GM23338 (cell line): ENCODE results near the gene DNM1L. TPM values are rescaled to one million over a fixed set of nuclear protein-coding genes. Genes with fewer than 3 reads are reported as not detected.

ENCODE experiments used
- ATAC-seq: fragments of 200-7000 bp; cut with Tn5 transposase; 3 replicates; pipeline ENCODE4 v1.9.1; 2020
- DNase-seq: peaks from one replicate; pipeline ENCODE4 v3.0.0-alpha.2; 2015; ENCODE audit warnings: low spot score
- H2AFZ ChIP-seq: fragments of 200-600 bp; sonication (generic); 2 replicates; pipeline ENCODE4 v1.8.0; 2016; ENCODE audit warnings: antibody characterized with exemption, mild to moderate bottlenecking, moderate library complexity
- H3F3A ChIP-seq: fragments of 200-600 bp; sonication (generic); replicated peaks from 2 replicates; pipeline ENCODE4 v1.8.0; 2017; ENCODE audit warnings: antibody characterized with exemption, mixed run types, low read depth
- H3K27ac ChIP-seq: fragments of 200-600 bp; sonication (generic); 2 replicates; pipeline ENCODE4 v1.6.1; 2016; ENCODE audit warnings: low read depth
- H3K27me3 ChIP-seq: fragments of 200-600 bp; sonication (generic); 2 replicates; pipeline ENCODE4 v1.8.0; 2016; ENCODE audit warnings: mild to moderate bottlenecking, mixed run types, moderate library complexity; ENCODE audit not compliant: insufficient read depth
- H3K36me3 ChIP-seq: fragments of 200-600 bp; sonication (generic); 2 replicates; pipeline ENCODE4 v1.8.0; 2016; ENCODE audit warnings: mild to moderate bottlenecking; ENCODE audit not compliant: insufficient read depth
- H3K4me1 ChIP-seq: fragments of 200-600 bp; sonication (generic); 2 replicates; pipeline ENCODE4 v1.8.0; 2016; ENCODE audit warnings: mild to moderate bottlenecking, moderate library complexity; ENCODE audit not compliant: insufficient read depth
- H3K4me2 ChIP-seq: fragments of 200-600 bp; sonication (generic); 2 replicates; pipeline ENCODE4 v1.7.1; 2017; ENCODE audit warnings: mixed run types
- H3K4me3 ChIP-seq: fragments of 200-600 bp; sonication (generic); 2 replicates; pipeline ENCODE4 v1.6.1; 2016; ENCODE audit warnings: mixed run types
- H3K79me2 ChIP-seq: fragments of 200-600 bp; sonication (generic); replicated peaks from 2 replicates; pipeline ENCODE4 v1.8.0; 2017; ENCODE audit warnings: mild to moderate bottlenecking; ENCODE audit not compliant: insufficient read depth
- H3K9me2 ChIP-seq: fragments of 200-600 bp; sonication (generic); 2 replicates; pipeline ENCODE4 v1.8.0; 2017; ENCODE audit not compliant: insufficient read depth
- H4K20me1 ChIP-seq: fragments of 200-600 bp; sonication (generic); replicated peaks from 2 replicates; pipeline ENCODE4 v1.8.0; 2017; ENCODE audit warnings: mild to moderate bottlenecking; ENCODE audit not compliant: insufficient read depth
- H3K27ac Mint-ChIP-seq: 2 replicates; pipeline ENCODE4 v1.8.0; 2020; ENCODE audit warnings: inconsistent platforms, mild to moderate bottlenecking, moderate library complexity, mixed read lengths
- H3K27me3 Mint-ChIP-seq: 3 replicates; pipeline ENCODE4 v1.8.0; 2022; ENCODE audit warnings: low read depth, mild to moderate bottlenecking, moderate library complexity, mixed read lengths, inconsistent platforms; ENCODE audit not compliant: insufficient read depth, poor library complexity
- H3K36me3 Mint-ChIP-seq: 3 replicates; pipeline ENCODE4 v1.8.0; 2021; ENCODE audit warnings: low read depth, mild to moderate bottlenecking, inconsistent platforms, moderate library complexity, mixed read lengths
- H3K4me1 Mint-ChIP-seq: 3 replicates; pipeline ENCODE4 v1.8.0; 2020; ENCODE audit warnings: mild to moderate bottlenecking, inconsistent platforms, mixed read lengths
- H3K4me3 Mint-ChIP-seq: 3 replicates; pipeline ENCODE4 v1.8.0; 2021; ENCODE audit warnings: moderate library complexity, mild to moderate bottlenecking, inconsistent platforms, mixed read lengths
- H3K9me3 Mint-ChIP-seq: 3 replicates; pipeline ENCODE4 v1.8.0; 2020; ENCODE audit warnings: moderate library complexity, mild to moderate bottlenecking, inconsistent platforms, mixed read lengths
- CREB1 ChIP-seq: fragments of 250-450 bp; sonication (Bioruptor Pico); IDR thresholded peaks from 2 replicates; pipeline ENCODE4 v1.5.0; 2020; ENCODE audit warnings: low read depth, mild to moderate bottlenecking, moderate library complexity
- EZH2 ChIP-seq: fragments of 200-600 bp; sonication (generic); IDR thresholded peaks from one replicate; pipeline ENCODE4 v1.8.0; 2017; ENCODE audit warnings: antibody characterized with exemption, mild to moderate bottlenecking, low read depth; ENCODE audit not compliant: unreplicated experiment
- EZH2phosphoT487 ChIP-seq: fragments of 200-600 bp; sonication (generic); IDR thresholded peaks from one replicate; pipeline ENCODE4 v1.8.1; 2018; ENCODE audit warnings: antibody characterized with exemption; ENCODE audit not compliant: unreplicated experiment
- JUNB ChIP-seq: IDR thresholded peaks from one replicate; pipeline ENCODE4 v1.6.1; 2016; ENCODE audit warnings: antibody characterized with exemption; ENCODE audit not compliant: unreplicated experiment
- POLR2AphosphoS5 ChIP-seq: IDR thresholded peaks from 2 replicates; pipeline ENCODE4 v1.6.1; 2016; ENCODE audit warnings: antibody characterized with exemption, low read depth
- ZNF331 ChIP-seq: fragments of 250-450 bp; sonication (Bioruptor Pico); IDR thresholded peaks from 2 replicates; pipeline ENCODE4 v1.5.0; 2020; ENCODE audit warnings: low read depth, mild to moderate bottlenecking, moderate library complexity
- polyA plus RNA-seq: library from polyadenylated mRNA; unstranded; fragments of >200 nt; fragmentation: Nextera tagmentation; extraction: Ambion mirVana; gene quantifications from 2 replicates; pipeline ENCODE4 v1.2.1, GENCODE V29; 2016
- total RNA-seq: library from RNA; depleted of rRNA; stranded (reverse); fragments of >200 nt; shearing (Covaris generic); gene quantifications from 2 replicates; pipeline ENCODE4 v1.2.3, GENCODE V29; 2014
- TF ChIP-seq, protein P1 (sequence below): fragments of 250-450 bp; sonication (Bioruptor Pico); IDR thresholded peaks from 2 replicates; pipeline ENCODE4 v1.5.0; 2020; ENCODE audit warnings: mild to moderate bottlenecking, moderate library complexity
- TF ChIP-seq, protein P2 (sequence below): IDR thresholded peaks from 2 replicates; pipeline ENCODE4 v1.6.1; 2016; ENCODE audit warnings: antibody characterized with exemption
- TF ChIP-seq, protein P3 (sequence below): IDR thresholded peaks from one replicate; pipeline ENCODE4 v1.6.1; 2018; ENCODE audit warnings: antibody characterized with exemption; ENCODE audit not compliant: unreplicated experiment
- TF ChIP-seq, protein P4 (sequence below), 2 experiments: fragments of 200-600 bp in 1 of 2; sonication (generic) in 1 of 2; conservative IDR thresholded peaks; 2 replicates each; pipeline versions ENCODE4 v1.5.1 to v1.6.1; 2016 to 2017; ENCODE audit warnings: antibody characterized with exemption in 2 of 2, low read depth in 2 of 2, mild to moderate bottlenecking in 2 of 2, moderate library complexity in 1 of 2

DNM1L gene
- total and polyA plus RNA-seq, 2 experiments from 2014 or later: 72.2 to 94.8 TPM

DNA sequence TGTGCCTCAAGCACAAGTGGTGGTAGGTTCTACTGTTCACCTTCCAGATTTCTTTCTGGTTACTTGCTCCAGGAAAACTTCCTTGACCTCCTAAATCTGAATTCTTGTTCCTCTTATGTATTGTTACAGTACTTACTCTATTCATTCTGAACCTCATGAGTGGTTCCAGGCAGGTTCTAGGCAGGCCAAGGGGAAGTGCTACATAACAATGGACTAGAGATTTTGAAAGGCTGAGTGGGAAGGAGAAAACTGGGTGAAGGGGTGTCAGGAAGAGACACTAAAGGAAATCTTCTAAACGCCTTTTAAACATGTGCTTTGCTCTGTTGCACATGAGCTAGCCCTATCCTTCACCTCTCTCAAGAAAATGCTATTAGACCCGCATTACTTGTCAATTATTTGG lies 75.0 kb downstream of the DNM1L start (continued):
- TF ChIP-seq, protein P1, sequence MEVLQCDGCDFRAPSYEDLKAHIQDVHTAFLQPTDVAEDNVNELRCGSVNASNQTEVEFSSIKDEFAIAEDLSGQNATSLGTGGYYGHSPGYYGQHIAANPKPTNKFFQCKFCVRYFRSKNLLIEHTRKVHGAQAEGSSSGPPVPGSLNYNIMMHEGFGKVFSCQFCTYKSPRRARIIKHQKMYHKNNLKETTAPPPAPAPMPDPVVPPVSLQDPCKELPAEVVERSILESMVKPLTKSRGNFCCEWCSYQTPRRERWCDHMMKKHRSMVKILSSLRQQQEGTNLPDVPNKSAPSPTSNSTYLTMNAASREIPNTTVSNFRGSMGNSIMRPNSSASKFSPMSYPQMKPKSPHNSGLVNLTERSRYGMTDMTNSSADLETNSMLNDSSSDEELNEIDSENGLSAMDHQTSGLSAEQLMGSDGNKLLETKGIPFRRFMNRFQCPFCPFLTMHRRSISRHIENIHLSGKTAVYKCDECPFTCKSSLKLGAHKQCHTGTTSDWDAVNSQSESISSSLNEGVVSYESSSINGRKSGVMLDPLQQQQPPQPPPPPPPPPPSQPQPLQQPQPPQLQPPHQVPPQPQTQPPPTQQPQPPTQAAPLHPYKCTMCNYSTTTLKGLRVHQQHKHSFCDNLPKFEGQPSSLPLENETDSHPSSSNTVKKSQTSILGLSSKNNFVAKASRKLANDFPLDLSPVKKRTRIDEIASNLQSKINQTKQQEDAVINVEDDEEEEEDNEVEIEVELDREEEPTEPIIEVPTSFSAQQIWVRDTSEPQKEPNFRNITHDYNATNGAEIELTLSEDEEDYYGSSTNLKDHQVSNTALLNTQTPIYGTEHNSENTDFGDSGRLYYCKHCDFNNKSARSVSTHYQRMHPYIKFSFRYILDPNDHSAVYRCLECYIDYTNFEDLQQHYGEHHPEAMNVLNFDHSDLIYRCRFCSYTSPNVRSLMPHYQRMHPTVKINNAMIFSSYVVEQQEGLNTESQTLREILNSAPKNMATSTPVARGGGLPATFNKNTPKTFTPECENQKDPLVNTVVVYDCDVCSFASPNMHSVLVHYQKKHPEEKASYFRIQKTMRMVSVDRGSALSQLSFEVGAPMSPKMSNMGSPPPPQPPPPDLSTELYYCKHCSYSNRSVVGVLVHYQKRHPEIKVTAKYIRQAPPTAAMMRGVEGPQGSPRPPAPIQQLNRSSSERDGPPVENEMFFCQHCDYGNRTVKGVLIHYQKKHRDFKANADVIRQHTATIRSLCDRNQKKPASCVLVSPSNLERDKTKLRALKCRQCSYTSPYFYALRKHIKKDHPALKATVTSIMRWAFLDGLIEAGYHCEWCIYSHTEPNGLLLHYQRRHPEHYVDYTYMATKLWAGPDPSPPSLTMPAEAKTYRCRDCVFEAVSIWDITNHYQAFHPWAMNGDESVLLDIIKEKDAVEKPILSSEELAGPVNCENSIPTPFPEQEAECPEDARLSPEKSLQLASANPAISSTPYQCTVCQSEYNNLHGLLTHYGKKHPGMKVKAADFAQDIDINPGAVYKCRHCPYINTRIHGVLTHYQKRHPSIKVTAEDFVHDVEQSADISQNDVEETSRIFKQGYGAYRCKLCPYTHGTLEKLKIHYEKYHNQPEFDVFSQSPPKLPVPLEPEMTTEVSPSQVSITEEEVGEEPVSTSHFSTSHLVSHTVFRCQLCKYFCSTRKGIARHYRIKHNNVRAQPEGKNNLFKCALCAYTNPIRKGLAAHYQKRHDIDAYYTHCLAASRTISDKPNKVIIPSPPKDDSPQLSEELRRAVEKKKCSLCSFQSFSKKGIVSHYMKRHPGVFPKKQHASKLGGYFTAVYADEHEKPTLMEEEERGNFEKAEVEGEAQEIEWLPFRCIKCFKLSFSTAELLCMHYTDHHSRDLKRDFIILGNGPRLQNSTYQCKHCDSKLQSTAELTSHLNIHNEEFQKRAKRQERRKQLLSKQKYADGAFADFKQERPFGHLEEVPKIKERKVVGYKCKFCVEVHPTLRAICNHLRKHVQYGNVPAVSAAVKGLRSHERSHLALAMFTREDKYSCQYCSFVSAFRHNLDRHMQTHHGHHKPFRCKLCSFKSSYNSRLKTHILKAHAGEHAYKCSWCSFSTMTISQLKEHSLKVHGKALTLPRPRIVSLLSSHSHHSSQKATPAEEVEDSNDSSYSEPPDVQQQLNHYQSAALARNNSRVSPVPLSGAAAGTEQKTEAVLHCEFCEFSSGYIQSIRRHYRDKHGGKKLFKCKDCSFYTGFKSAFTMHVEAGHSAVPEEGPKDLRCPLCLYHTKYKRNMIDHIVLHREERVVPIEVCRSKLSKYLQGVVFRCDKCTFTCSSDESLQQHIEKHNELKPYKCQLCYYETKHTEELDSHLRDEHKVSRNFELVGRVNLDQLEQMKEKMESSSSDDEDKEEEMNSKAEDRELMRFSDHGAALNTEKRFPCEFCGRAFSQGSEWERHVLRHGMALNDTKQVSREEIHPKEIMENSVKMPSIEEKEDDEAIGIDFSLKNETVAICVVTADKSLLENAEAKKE: no peak
- TF ChIP-seq ZNF331 (CRISPR knock-in tag) (no peak), EZH2 (no peak), POLR2AphosphoS5 (no peak), EZH2phosphoT487 (no peak)
- TF ChIP-seq, protein P2, sequence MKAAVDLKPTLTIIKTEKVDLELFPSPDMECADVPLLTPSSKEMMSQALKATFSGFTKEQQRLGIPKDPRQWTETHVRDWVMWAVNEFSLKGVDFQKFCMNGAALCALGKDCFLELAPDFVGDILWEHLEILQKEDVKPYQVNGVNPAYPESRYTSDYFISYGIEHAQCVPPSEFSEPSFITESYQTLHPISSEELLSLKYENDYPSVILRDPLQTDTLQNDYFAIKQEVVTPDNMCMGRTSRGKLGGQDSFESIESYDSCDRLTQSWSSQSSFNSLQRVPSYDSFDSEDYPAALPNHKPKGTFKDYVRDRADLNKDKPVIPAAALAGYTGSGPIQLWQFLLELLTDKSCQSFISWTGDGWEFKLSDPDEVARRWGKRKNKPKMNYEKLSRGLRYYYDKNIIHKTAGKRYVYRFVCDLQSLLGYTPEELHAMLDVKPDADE: no peak

DNA sequence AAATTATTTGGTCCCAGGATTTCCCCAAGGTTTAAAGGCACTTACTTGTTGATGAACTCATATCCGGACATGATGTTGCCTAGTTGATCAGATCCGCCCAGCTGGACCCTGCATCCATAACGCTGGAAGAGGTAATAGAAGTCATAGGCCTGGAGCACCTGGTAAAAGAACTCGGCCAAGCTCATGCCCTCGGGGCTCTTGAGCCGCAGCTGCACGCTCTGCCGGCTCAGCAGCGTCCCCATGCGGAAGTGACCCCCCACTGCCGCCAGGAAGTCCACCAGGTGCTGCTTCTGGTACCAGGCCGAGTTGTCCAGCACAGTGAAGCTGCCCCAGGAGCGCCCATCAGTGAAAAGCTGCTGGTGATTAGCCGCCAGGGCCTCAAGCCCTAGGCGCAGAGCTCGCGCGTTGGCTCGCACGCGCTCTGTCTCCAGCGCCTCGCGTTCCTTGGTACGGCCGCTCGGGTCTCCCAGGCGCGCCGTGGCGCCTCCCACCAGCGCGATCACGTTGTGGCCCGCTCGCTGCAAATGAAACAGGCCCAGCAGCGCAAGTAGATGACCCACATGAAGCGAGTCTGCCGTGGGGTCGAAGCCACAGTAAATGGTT lies 76.1 kb downstream of the DNM1L start:
- ATAC-seq (peak; percentile 85), DNase-seq (peak; percentile 91)
- Histone ChIP-seq H3K27ac (peak overlapping the region; percentile 96), H4K20me1 (0 out of 2 replicates have a peak, but pooled peaks cover 3% of the 10 kb centered on the region), H3F3A (no peaks in the 10 kb centered on the region; the same call in 1 of the 2 replicates), H2AFZ (peak overlapping the region; percentile 91), H3K36me3 (peaks cover 23% of the 10 kb centered on the region), H3K79me2 (peaks cover 24% of the 10 kb centered on the region), H3K4me3 (peak overlapping the region; percentile 65), H3K4me1 (peaks cover 8% of the 10 kb centered on the region), H3K9me2 (no peaks in the 10 kb centered on the region), H3K4me2 (peak overlapping the region; percentile 87), H3K27me3 (no peaks in the 10 kb centered on the region)
- Mint-ChIP-seq H3K4me3 (peak overlapping the region; percentile 91), H3K27ac (peak overlapping the region; percentile 98), H3K9me3 (no peaks in the 10 kb centered on the region), H3K4me1 (peaks cover 13% of the 10 kb centered on the region; the same call in 2 of the 3 replicates), H3K27me3 (no peaks in the 10 kb centered on the region), H3K36me3 (peaks cover 40% of the 10 kb centered on the region)
- TF ChIP-seq, protein P3, sequence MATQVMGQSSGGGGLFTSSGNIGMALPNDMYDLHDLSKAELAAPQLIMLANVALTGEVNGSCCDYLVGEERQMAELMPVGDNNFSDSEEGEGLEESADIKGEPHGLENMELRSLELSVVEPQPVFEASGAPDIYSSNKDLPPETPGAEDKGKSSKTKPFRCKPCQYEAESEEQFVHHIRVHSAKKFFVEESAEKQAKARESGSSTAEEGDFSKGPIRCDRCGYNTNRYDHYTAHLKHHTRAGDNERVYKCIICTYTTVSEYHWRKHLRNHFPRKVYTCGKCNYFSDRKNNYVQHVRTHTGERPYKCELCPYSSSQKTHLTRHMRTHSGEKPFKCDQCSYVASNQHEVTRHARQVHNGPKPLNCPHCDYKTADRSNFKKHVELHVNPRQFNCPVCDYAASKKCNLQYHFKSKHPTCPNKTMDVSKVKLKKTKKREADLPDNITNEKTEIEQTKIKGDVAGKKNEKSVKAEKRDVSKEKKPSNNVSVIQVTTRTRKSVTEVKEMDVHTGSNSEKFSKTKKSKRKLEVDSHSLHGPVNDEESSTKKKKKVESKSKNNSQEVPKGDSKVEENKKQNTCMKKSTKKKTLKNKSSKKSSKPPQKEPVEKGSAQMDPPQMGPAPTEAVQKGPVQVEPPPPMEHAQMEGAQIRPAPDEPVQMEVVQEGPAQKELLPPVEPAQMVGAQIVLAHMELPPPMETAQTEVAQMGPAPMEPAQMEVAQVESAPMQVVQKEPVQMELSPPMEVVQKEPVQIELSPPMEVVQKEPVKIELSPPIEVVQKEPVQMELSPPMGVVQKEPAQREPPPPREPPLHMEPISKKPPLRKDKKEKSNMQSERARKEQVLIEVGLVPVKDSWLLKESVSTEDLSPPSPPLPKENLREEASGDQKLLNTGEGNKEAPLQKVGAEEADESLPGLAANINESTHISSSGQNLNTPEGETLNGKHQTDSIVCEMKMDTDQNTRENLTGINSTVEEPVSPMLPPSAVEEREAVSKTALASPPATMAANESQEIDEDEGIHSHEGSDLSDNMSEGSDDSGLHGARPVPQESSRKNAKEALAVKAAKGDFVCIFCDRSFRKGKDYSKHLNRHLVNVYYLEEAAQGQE: no peak
- TF ChIP-seq JUNB (no peak), CREB1 (CRISPR knock-in tag) (0 out of 2 replicates have a peak, but pooled peaks have one; percentile 20), EZH2 (no peak), EZH2phosphoT487 (no peak), POLR2AphosphoS5 (no peak)
- TF ChIP-seq, protein P4, sequence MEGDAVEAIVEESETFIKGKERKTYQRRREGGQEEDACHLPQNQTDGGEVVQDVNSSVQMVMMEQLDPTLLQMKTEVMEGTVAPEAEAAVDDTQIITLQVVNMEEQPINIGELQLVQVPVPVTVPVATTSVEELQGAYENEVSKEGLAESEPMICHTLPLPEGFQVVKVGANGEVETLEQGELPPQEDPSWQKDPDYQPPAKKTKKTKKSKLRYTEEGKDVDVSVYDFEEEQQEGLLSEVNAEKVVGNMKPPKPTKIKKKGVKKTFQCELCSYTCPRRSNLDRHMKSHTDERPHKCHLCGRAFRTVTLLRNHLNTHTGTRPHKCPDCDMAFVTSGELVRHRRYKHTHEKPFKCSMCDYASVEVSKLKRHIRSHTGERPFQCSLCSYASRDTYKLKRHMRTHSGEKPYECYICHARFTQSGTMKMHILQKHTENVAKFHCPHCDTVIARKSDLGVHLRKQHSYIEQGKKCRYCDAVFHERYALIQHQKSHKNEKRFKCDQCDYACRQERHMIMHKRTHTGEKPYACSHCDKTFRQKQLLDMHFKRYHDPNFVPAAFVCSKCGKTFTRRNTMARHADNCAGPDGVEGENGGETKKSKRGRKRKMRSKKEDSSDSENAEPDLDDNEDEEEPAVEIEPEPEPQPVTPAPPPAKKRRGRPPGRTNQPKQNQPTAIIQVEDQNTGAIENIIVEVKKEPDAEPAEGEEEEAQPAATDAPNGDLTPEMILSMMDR (conservative IDR thresholded peaks at IDR 0.05; ENCODE audit: low read depth in 2 of 2): peak; percentile 80 to 92
- TF ChIP-seq, protein P2: no peak
